HCT116 (cell line): Measurements from ENCODE around the gene PHOX2A. TPM values are rescaled to one million over a fixed set of nuclear protein-coding genes. Genes with fewer than 3 reads are reported as not detected.

Experiments
- ATAC-seq: fragments of 200-7000 bp; cut with Tn5 transposase; 2 replicates; pipeline ENCODE4 v1.9.1; 2020; ENCODE audit warnings: mild to moderate bottlenecking, moderate library complexity
- BruUV-seq: library from RNA; stranded (reverse); fragments of 400-500 nt; replicated peaks from 2 replicates; lab custom pipeline; 2021; lab: Mats Ljungman, UMichigan
- CTCF ChIA-PET: fragments of 300-600 bp; sonication (Branson Sonifier 250); formaldehyde crosslinking; loops from one replicate; lab custom pipeline; 2021; ENCODE audit warnings: antibody characterized with exemption; lab: Charles Lee
- POLR2A ChIA-PET: fragments of 300-600, 350-600 bp; sonication (Branson Sonifier 250); formaldehyde crosslinking; loops from one replicate; lab custom pipeline; 2021; ENCODE audit warnings: antibody characterized with exemption; lab: Charles Lee
- RAD21 ChIA-PET, 2 experiments: fragments of 300-600 bp; sonication (Branson Sonifier 250); formaldehyde crosslinking; loops; one replicate each; lab custom pipeline; 2023; ENCODE audit warnings: low total read pairs in 2 of 2; ENCODE audit not compliant: uncharacterized antibody in 2 of 2, unreplicated experiment in 2 of 2, low non-redundant PET in 1 of 2; lab: Charles Lee
- DNase-seq: peaks from one replicate; pipeline ENCODE4 v3.0.0-alpha.2; 2010; ENCODE audit warnings: low read depth, low spot score
- H2AFZ ChIP-seq: fragments of 200-600 bp; shearing (Covaris generic), sonication (generic); 2 replicates; pipeline ENCODE4 v1.6.1; 2017; ENCODE audit warnings: low read depth, mixed run types, mixed read lengths, antibody characterized with exemption, low read length; ENCODE audit not compliant: poor library complexity, severe bottlenecking
- H3K27ac ChIP-seq: 2 replicates; pipeline ENCODE4 v1.5.1; 2012; ENCODE audit warnings: low read depth, low read length
- H3K27me3 ChIP-seq: fragments of 200-600 bp; sonication (generic); 2 replicates; pipeline ENCODE4 v1.6.1; 2016; ENCODE audit warnings: mixed run types, low read length, mixed read lengths; ENCODE audit not compliant: insufficient read depth
- H3K36me3 ChIP-seq, 2 experiments: fragments of 200-500 bp in 1 of 2; fragments of 200-600 bp in 1 of 2; sonication (Bioruptor generic) in 1 of 2; sonication (generic) in 1 of 2; 2 replicates each; pipeline versions ENCODE4 v1.5.1 to v1.6.1; 2014 to 2016; ENCODE audit warnings: low read length in 2 of 2, inconsistent platforms in 1 of 2, mixed read lengths in 1 of 2, mixed run types in 1 of 2; ENCODE audit not compliant: insufficient read depth in 2 of 2, control insufficient read depth in 1 of 2
- H3K4me1 ChIP-seq, 2 experiments: fragments of 200-600 bp in 1 of 2; sonication (generic) in 1 of 2; 2 replicates each; pipeline versions ENCODE4 v1.5.1 to v1.6.1; 2012 to 2017; ENCODE audit warnings: low read length in 2 of 2, inconsistent platforms in 1 of 2, mild to moderate bottlenecking in 1 of 2, mixed read lengths in 1 of 2, mixed run types in 1 of 2, moderate library complexity in 1 of 2; ENCODE audit not compliant: insufficient read depth in 2 of 2, control insufficient read depth in 1 of 2
- H3K4me2 ChIP-seq: fragments of 200-600 bp; sonication (generic); 2 replicates; pipeline ENCODE4 v1.6.1; 2017; ENCODE audit warnings: mixed run types, low read length, mixed read lengths
- H3K4me3 ChIP-seq, 2 experiments: fragments of 200-600 bp in 1 of 2; sonication (generic) in 1 of 2; replicated peaks in 1 of 2; 2 replicates each; pipeline ENCODE4 v1.5.1; 2011 to 2016; ENCODE audit warnings: low read length in 2 of 2, control low read depth in 1 of 2, low read depth in 1 of 2, mild to moderate bottlenecking in 1 of 2, mixed read lengths in 1 of 2, mixed run types in 1 of 2
- H3K79me2 ChIP-seq: fragments of 200-600 bp; sonication (generic); 2 replicates; pipeline ENCODE4 v1.6.1; 2017; ENCODE audit warnings: mild to moderate bottlenecking, mixed run types, low read length, moderate library complexity, mixed read lengths; ENCODE audit not compliant: insufficient read depth
- H3K9ac ChIP-seq: fragments of 200-600 bp; sonication (generic); 2 replicates; pipeline ENCODE4 v1.6.1; 2016; ENCODE audit warnings: low read length, mixed read lengths
- H3K9me2 ChIP-seq: fragments of 200-600 bp; sonication (generic), shearing (Covaris generic); 2 replicates; pipeline ENCODE4 v1.6.1; 2017; ENCODE audit warnings: mixed run types, mild to moderate bottlenecking, moderate library complexity; ENCODE audit not compliant: insufficient read depth
- H3K9me3 ChIP-seq, 2 experiments: fragments of 200-500 bp in 1 of 2; fragments of 200-600 bp in 1 of 2; sonication (Bioruptor generic) in 1 of 2; sonication (generic) in 1 of 2; 2 replicates each; pipeline ENCODE4 v1.6.1; 2014 to 2017; ENCODE audit warnings: low read length in 2 of 2, mixed read lengths in 2 of 2, inconsistent platforms in 1 of 2, low read depth in 1 of 2, mild to moderate bottlenecking in 1 of 2, mixed run types in 1 of 2, moderate library complexity in 1 of 2; ENCODE audit not compliant: control insufficient read depth in 1 of 2, insufficient read depth in 1 of 2
- H4K20me1 ChIP-seq: fragments of 200-600 bp; sonication (generic), shearing (Covaris generic); 2 replicates; pipeline ENCODE4 v1.6.1; 2017; ENCODE audit warnings: mixed run types, mild to moderate bottlenecking, moderate library complexity; ENCODE audit not compliant: insufficient read depth
- ATF3 ChIP-seq: IDR thresholded peaks from 2 replicates; pipeline ENCODE4 v1.6.1; 2012
- CBX3 ChIP-seq: IDR thresholded peaks from 2 replicates; pipeline ENCODE4 v1.6.1; 2012; ENCODE audit warnings: low read depth
- CEBPB ChIP-seq: IDR thresholded peaks from 2 replicates; pipeline ENCODE4 v1.6.1; 2012; ENCODE audit warnings: low read depth
- CTCF ChIP-seq, 3 experiments: fragments of 200-600 bp in 1 of 3; sonication (generic) in 1 of 3; IDR thresholded peaks in 2 of 3; conservative IDR thresholded peaks in 1 of 3; 2 replicates each; pipeline ENCODE4 v1.5.1; 2012 to 2017; ENCODE audit warnings: low read depth in 2 of 3, low read length in 2 of 3, antibody characterized with exemption in 1 of 3, borderline replicate concordance in 1 of 3, control low read depth in 1 of 3, mild to moderate bottlenecking in 1 of 3, mixed read lengths in 1 of 3, mixed run types in 1 of 3, moderate library complexity in 1 of 3; ENCODE audit not compliant: insufficient read depth in 1 of 3
- ELF1 ChIP-seq: IDR thresholded peaks from 2 replicates; pipeline ENCODE4 v1.6.1; 2012; ENCODE audit warnings: low read depth, borderline replicate concordance
- EZH2 ChIP-seq: fragments of 200-600 bp; sonication (generic); IDR thresholded peaks from 2 replicates; pipeline ENCODE4 v1.6.1; 2017; ENCODE audit warnings: antibody characterized with exemption, mixed run types
- FOSL1 ChIP-seq: IDR thresholded peaks from 2 replicates; pipeline ENCODE4 v1.6.1; 2012; ENCODE audit warnings: low read depth
- MAX ChIP-seq: IDR thresholded peaks from 2 replicates; pipeline ENCODE4 v1.6.1; 2012
- POLR2AphosphoS5 ChIP-seq: IDR thresholded peaks from 2 replicates; pipeline ENCODE4 v1.6.1; 2011; ENCODE audit warnings: mild to moderate bottlenecking, low read depth, low read length, moderate library complexity
- REST ChIP-seq: IDR thresholded peaks from 2 replicates; pipeline ENCODE4 v1.6.1; 2012; ENCODE audit warnings: low read depth
- SIN3A ChIP-seq: IDR thresholded peaks from 2 replicates; pipeline ENCODE4 v1.6.1; 2012; ENCODE audit warnings: low read depth
- SP1 ChIP-seq: IDR thresholded peaks from 2 replicates; pipeline ENCODE4 v1.6.1; 2012; ENCODE audit warnings: low read depth
- SRF ChIP-seq: IDR thresholded peaks from 2 replicates; pipeline ENCODE4 v1.6.1; 2012; ENCODE audit warnings: low read depth
- intact Hi-C: fragments of 100-400 bp; cut with micrococcal nuclease; formaldehyde crosslinking; loops from 2 replicates; pipeline ENCODE4 v1.10.0; 2022
- total RNA-seq: library from RNA; stranded (reverse); gene quantifications from one replicate; pipeline ENCODE4 v1.2.1, GENCODE V29; 2021; ENCODE audit not compliant: unreplicated experiment

Gene PHOX2A
- total RNA-seq, 1 experiment from 2014 or later: not detected

- Histone ChIP-seq H2AFZ (no peak overlapping the region), H3K9me3 (no peaks in the 10 kb centered on the region), H3K9ac (no peak overlapping the region), H3K9me2 (no peaks in the 10 kb centered on the region), H3K4me2 (no peak overlapping the region), H3K27me3 (no peaks in the 10 kb centered on the region), H3K79me2 (no peaks in the 10 kb centered on the region), H3K4me3 (no peak overlapping the region), H3K4me1 (no peaks in the 10 kb centered on the region; a peak in 1 of 4 replicates), H3K36me3 (no peaks in the 10 kb centered on the region), H4K20me1 (no peaks in the 10 kb centered on the region), H3K27ac (no peak overlapping the region)
- RAD21 ChIA-PET: no interaction called here
- intact Hi-C loops: no loop called here
- TF ChIP-seq CBX3 (no peak), EZH2 (no peak), SRF (no peak), MAX (no peak), CEBPB (no peak), SP1 (no peak), ATF3 (no peak), POLR2AphosphoS5 (no peak), FOSL1 (no peak), ELF1 (no peak), SIN3A (no peak), CTCF (IDR thresholded peaks at IDR 0.05 in 2 of 3, conservative IDR thresholded peaks at IDR 0.05 in 1 of 3; ENCODE audit: borderline replicate concordance in 1 of 3, insufficient read depth in 1 of 3, low read depth in 2 of 3, low read length in 2 of 3) (no peak), REST (no peak)
- ATAC-seq: no peak
- POLR2A ChIA-PET: no interaction called here
- DNase-seq: no peak
- no TSS peak for BruUV-seq
- CTCF ChIA-PET: no interaction called here
Measured at GRCh38 chr11:72244361-72245262, 636 bp upstream of the PHOX2A start.
